ENCODE measurements around the gene MRPL52. TPM values are rescaled to one million over a fixed set of nuclear protein-coding genes. Genes with fewer than 3 reads are reported as not detected.
A peak's percentile ranks its signal among the peaks of the same experiment; 100 is the strongest.

The MRPL52 gene
- total and polyA plus RNA-seq, 2 of the 13 experiments (the other 11 are each of a cell fraction or from before 2014, with no cell fraction given), result 118 to 329 TPM

GRCh38 chr14:22829076-22829660 lies 519 bp upstream of the MRPL52 start (continued):
- TF ChIP-seq NFYC (CRISPR knock-in tag; IDR thresholded peaks at IDR 0.05), result 0 out of 2 replicates have a peak, but pooled peaks have one; percentile 25
- 0 out of 2 replicates have a peak, but pooled peaks have one; percentile 20 for TF ChIP-seq ZMYM2 (CRISPR knock-in tag; IDR thresholded peaks at IDR 0.05)
- 0 out of 2 replicates have a peak, but pooled peaks have one; percentile 12 for TF ChIP-seq ZBTB3 (CRISPR knock-in tag; IDR thresholded peaks at IDR 0.05; ENCODE audit: borderline replicate concordance, low read depth)
- peak; percentile 50; the same call in 1 of the 2 replicates for TF ChIP-seq HMG20B (CRISPR knock-in tag; conservative IDR thresholded peaks at IDR 0.05)
- TF ChIP-seq PRDM10 (CRISPR knock-in tag; IDR thresholded peaks at IDR 0.05; ENCODE audit: low read depth), result 0 out of 2 replicates have a peak, but pooled peaks have one; percentile 63
- 0 out of 2 replicates have a peak, but pooled peaks have one; percentile 19 for TF ChIP-seq RFXANK (CRISPR knock-in tag; IDR thresholded peaks at IDR 0.05)
- 0 out of 2 replicates have a peak, but pooled peaks have one; percentile 6 for TF ChIP-seq ZNF629 (CRISPR knock-in tag; conservative IDR thresholded peaks at IDR 0.05)
- 0 out of 2 replicates have a peak, but pooled peaks have one; percentile 32 for TF ChIP-seq HOXD1 (CRISPR knock-in tag; IDR thresholded peaks at IDR 0.05)
- 0 out of 2 replicates have a peak, but pooled peaks have one; percentile 16 for TF ChIP-seq ZNF414 (CRISPR knock-in tag; IDR thresholded peaks at IDR 0.05)
- TF ChIP-seq SNAPC4 (CRISPR knock-in tag; IDR thresholded peaks at IDR 0.05), result 0 out of 2 replicates have a peak, but pooled peaks have one; percentile 40
- TF ChIP-seq ZNF503 (CRISPR knock-in tag; IDR thresholded peaks at IDR 0.05), result 0 out of 2 replicates have a peak, but pooled peaks have one; percentile 39
- TF ChIP-seq GPN1 (CRISPR knock-in tag; IDR thresholded peaks at IDR 0.05; ENCODE audit: borderline replicate concordance), result 0 out of 2 replicates have a peak, but pooled peaks have one; percentile 44
- peak; percentile 94; the same call in 1 of the 2 replicates for TF ChIP-seq ZNF33A (CRISPR knock-in tag; IDR thresholded peaks at IDR 0.05; ENCODE audit: borderline replicate concordance)

Measured in HepG2 (cell line).